ENCODE measurements around the gene METTL1. TPM values are rescaled to one million over a fixed set of nuclear protein-coding genes. Genes with fewer than 3 reads are reported as not detected.

METTL1 gene
- total RNA-seq, 2 donors from 2014 or later = 26.1 to 28.7 TPM

- Mint-ChIP-seq H3K4me1 (peaks cover 37% of the 10 kb centered on the region), H3K4me3 (peak within 1 kb of the TSS; percentile 73), H3K9me3 (no peaks in the 10 kb centered on the region), H3K27me3 (ENCODE audit: insufficient read depth) (peaks cover 54% of the 10 kb centered on the region), H3K27ac (peak within 1 kb of the TSS; percentile 42), H3K36me3 (ENCODE audit: low read depth) (peaks cover 29% of the 10 kb centered on the region)
- TF ChIP-seq CTCF (conservative IDR thresholded peaks at IDR 0.05) = no peak
- Histone ChIP-seq H3K9ac (ENCODE audit: extremely low read depth, low read length, poor library complexity, severe bottlenecking) (no peak within 1 kb of the TSS), H3K27me3 (ENCODE audit: control insufficient read depth, insufficient read depth, low read length, poor library complexity, severe bottlenecking) (peaks cover 43% of the 10 kb centered on the region), H3K9me3 (ENCODE audit: control insufficient read depth, low read length) (no peaks in the 10 kb centered on the region), H3K27ac (ENCODE audit: low read depth, low read length) (no peak within 1 kb of the TSS), H3K36me3 (ENCODE audit: control insufficient read depth, insufficient read depth, low read length) (peaks cover 21% of the 10 kb centered on the region), H3K4me1 (ENCODE audit: control insufficient read depth, insufficient read depth, low read length) (peaks cover 5% of the 10 kb centered on the region), H3K4me3 (ENCODE audit: low read length) (peak within 1 kb of the TSS; percentile 86)
- peak; percentile 90 for DNase-seq
- 0 to 1% methylated on average over 3 to 25 of the region's 41 CpGs for WGBS, 2 experiments (ENCODE audit: insufficient coverage in 1 of 2, insufficient read length in 1 of 2)
Observed at GRCh38 chr12:57754411-57755193, 17.3 kb downstream of the METTL1 start, which contains the start of gene MARCHF9. TSS of gene MARCHF9 (plus strand) at chr12:57755103. CDS start at chr12:57755529, 426 bp downstream.

GRCh38 chr12:57753756-57754337, 18.1 kb downstream of the METTL1 start:
- no peaks in the 10 kb centered on the region for H3K9me3 ChIP-seq (ENCODE audit: control insufficient read depth, low read length)
- no peak overlapping the region for H3K27ac ChIP-seq (ENCODE audit: low read depth, low read length)
- H3K27me3 ChIP-seq (ENCODE audit: control insufficient read depth, insufficient read depth, low read length, poor library complexity, severe bottlenecking) = peaks cover 43% of the 10 kb centered on the region
- Mint-ChIP-seq H3K4me1 (peaks cover 37% of the 10 kb centered on the region), H3K27ac (peak overlapping the region; percentile 42), H3K27me3 (ENCODE audit: insufficient read depth) (peaks cover 49% of the 10 kb centered on the region), H3K36me3 (ENCODE audit: low read depth) (peaks cover 34% of the 10 kb centered on the region), H3K4me3 (peak overlapping the region; percentile 73), H3K9me3 (no peaks in the 10 kb centered on the region)
- H3K4me1 ChIP-seq (ENCODE audit: control insufficient read depth, insufficient read depth, low read length) = peaks cover 5% of the 10 kb centered on the region
- no peak for DNase-seq
- no peak for TF ChIP-seq CTCF (conservative IDR thresholded peaks at IDR 0.05)
- peaks cover 29% of the 10 kb centered on the region for H3K36me3 ChIP-seq (ENCODE audit: control insufficient read depth, insufficient read depth, low read length)
- H3K4me3 ChIP-seq (ENCODE audit: low read length) = peak overlapping the region; percentile 86
- WGBS, 2 experiments (ENCODE audit: insufficient coverage in 1 of 2, insufficient read length in 1 of 2) = 24 to 29% methylated on average over 1 of the region's 1 CpG
- H3K9ac ChIP-seq (ENCODE audit: extremely low read depth, low read length, poor library complexity, severe bottlenecking) = no peak overlapping the region

GRCh38 chr12:57752668-57753000, 19.3 kb downstream of the METTL1 start:
- Histone ChIP-seq H3K27ac (ENCODE audit: low read depth, low read length) (no peak overlapping the region), H3K36me3 (ENCODE audit: control insufficient read depth, insufficient read depth, low read length) (peaks cover 37% of the 10 kb centered on the region), H3K9ac (ENCODE audit: extremely low read depth, low read length, poor library complexity, severe bottlenecking) (no peak overlapping the region), H3K9me3 (ENCODE audit: control insufficient read depth, low read length) (no peaks in the 10 kb centered on the region), H3K4me1 (ENCODE audit: control insufficient read depth, insufficient read depth, low read length) (peaks cover 5% of the 10 kb centered on the region), H3K4me3 (ENCODE audit: low read length) (peak overlapping the region; percentile 76), H3K27me3 (ENCODE audit: control insufficient read depth, insufficient read depth, low read length, poor library complexity, severe bottlenecking) (peaks cover 33% of the 10 kb centered on the region)
- Mint-ChIP-seq H3K4me1 (peaks cover 37% of the 10 kb centered on the region), H3K27me3 (ENCODE audit: insufficient read depth) (peaks cover 36% of the 10 kb centered on the region), H3K27ac (peak overlapping the region; percentile 46), H3K36me3 (ENCODE audit: low read depth) (peaks cover 39% of the 10 kb centered on the region), H3K4me3 (peak overlapping the region; percentile 96), H3K9me3 (no peaks in the 10 kb centered on the region)
- DNase-seq = no peak
- 1 to 17% methylated on average over 1 to 4 of the region's 5 CpGs for WGBS, 2 experiments (ENCODE audit: insufficient coverage in 1 of 2, insufficient read length in 1 of 2)
- no peak for TF ChIP-seq CTCF (conservative IDR thresholded peaks at IDR 0.05)
